Activated B cell treated with CpG ODN at 0.5 μM for 24 hours (primary cell): Measurements from ENCODE around the gene UTS2R. TPM values are rescaled to one million over a fixed set of nuclear protein-coding genes. Genes with fewer than 3 reads are reported as not detected.

Experiments
- ATAC-seq: fragments of 200-7000 bp; cut with Tn5 transposase; one replicate; pipeline ENCODE4 v1.10.0; 2021; ENCODE audit warnings: low read depth, mild to moderate bottlenecking, moderate library complexity
- CTCF ChIA-PET: fragments of 350-600 bp; sonication (Branson Sonifier 250); formaldehyde crosslinking; loops from one replicate; lab custom pipeline; 2021; ENCODE audit warnings: antibody characterized with exemption; lab: Charles Lee
- POLR2A ChIA-PET: fragments of 350-600 bp; sonication (Branson Sonifier 250); formaldehyde crosslinking; loops from one replicate; lab custom pipeline; 2021; ENCODE audit warnings: antibody characterized with exemption; lab: Charles Lee
- DNase-seq: peaks from one replicate; pipeline ENCODE4 v3.0.0; 2022
- H3K27ac Mint-ChIP-seq: one replicate; pipeline ENCODE4 v1.8.0; 2020; ENCODE audit warnings: mixed read lengths
- H3K27me3 Mint-ChIP-seq: one replicate; pipeline ENCODE4 v1.8.0; 2021; ENCODE audit warnings: mixed read lengths
- H3K36me3 Mint-ChIP-seq: one replicate; pipeline ENCODE4 v1.8.0; 2021; ENCODE audit warnings: low read depth, mixed read lengths
- H3K4me1 Mint-ChIP-seq: one replicate; pipeline ENCODE4 v1.8.0; 2021; ENCODE audit warnings: mixed read lengths
- H3K4me3 Mint-ChIP-seq: one replicate; pipeline ENCODE4 v1.8.0; 2020; ENCODE audit warnings: mild to moderate bottlenecking, mixed read lengths
- H3K9me3 Mint-ChIP-seq: one replicate; pipeline ENCODE4 v1.8.0; 2020; ENCODE audit warnings: mixed read lengths
- intact Hi-C: fragments of 100-400 bp; cut with micrococcal nuclease; formaldehyde crosslinking; loops from one replicate; pipeline ENCODE4 v1.15.1; 2024
- total RNA-seq: library from RNA; stranded (reverse); gene quantifications from 2 replicates; pipeline ENCODE4 v1.2.3, GENCODE V29; 2022
- TF ChIP-seq, protein P1 (sequence below): fragments of 200-600 bp; IDR thresholded peaks from one replicate; pipeline ENCODE4 v1.8.0; 2022; ENCODE audit warnings: antibody characterized with exemption, mild to moderate bottlenecking

Gene UTS2R
- total RNA-seq, 1 donor from 2014 or later: not detected

- no peak overlapping the region for H3K4me3 Mint-ChIP-seq
- TF ChIP-seq, protein P1, sequence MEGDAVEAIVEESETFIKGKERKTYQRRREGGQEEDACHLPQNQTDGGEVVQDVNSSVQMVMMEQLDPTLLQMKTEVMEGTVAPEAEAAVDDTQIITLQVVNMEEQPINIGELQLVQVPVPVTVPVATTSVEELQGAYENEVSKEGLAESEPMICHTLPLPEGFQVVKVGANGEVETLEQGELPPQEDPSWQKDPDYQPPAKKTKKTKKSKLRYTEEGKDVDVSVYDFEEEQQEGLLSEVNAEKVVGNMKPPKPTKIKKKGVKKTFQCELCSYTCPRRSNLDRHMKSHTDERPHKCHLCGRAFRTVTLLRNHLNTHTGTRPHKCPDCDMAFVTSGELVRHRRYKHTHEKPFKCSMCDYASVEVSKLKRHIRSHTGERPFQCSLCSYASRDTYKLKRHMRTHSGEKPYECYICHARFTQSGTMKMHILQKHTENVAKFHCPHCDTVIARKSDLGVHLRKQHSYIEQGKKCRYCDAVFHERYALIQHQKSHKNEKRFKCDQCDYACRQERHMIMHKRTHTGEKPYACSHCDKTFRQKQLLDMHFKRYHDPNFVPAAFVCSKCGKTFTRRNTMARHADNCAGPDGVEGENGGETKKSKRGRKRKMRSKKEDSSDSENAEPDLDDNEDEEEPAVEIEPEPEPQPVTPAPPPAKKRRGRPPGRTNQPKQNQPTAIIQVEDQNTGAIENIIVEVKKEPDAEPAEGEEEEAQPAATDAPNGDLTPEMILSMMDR: no peak
- peaks cover 8% of the 10 kb centered on the region for H3K4me1 Mint-ChIP-seq
- ATAC-seq (no peak), DNase-seq (no peak)
- H3K9me3 Mint-ChIP-seq: no peaks in the 10 kb centered on the region
- no peak overlapping the region for H3K27ac Mint-ChIP-seq
- ChIA-PET CTCF (interaction anchor here (0.6 kb wide), 1 partner anchor 215 kb away, joined by 3 read pairs; no protein-coding TSS in a partner anchor), POLR2A (interaction anchor here (0.6 kb wide), 1 partner anchor 159 kb away, joined by 5 read pairs; no protein-coding TSS in a partner anchor)
- intact Hi-C loops: no loop called here
- peaks cover 22% of the 10 kb centered on the region for H3K27me3 Mint-ChIP-seq
- H3K36me3 Mint-ChIP-seq: no peaks in the 10 kb centered on the region
Measured at GRCh38 chr17:82328141-82328993, 43.2 kb upstream of the UTS2R start.

DNA sequence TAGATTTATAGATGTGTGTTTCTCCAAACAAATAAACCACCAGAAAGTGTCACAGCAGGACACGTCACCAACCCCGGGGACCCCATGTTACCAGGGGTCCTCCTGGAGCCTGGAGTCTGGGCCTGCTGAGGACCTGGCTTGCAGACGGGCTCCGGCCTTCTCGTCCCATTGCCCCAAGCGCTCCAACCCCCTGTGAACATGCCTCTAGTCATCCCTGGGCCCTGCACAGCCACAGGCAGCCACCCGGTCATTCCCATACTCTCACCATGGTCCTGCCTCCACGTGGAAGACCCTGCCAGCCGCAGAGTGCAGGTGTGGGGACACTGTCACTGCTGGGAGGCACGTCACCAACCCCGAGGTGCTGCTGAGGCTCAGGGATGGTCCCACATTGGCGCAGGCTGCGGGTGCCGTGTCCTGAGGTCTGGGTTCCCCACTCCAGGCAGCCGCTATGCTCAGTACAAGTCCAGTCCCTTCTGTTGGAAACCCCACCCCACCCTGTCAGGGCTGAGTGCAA, 42.5 kb upstream of the UTS2R start:
- CTCF ChIA-PET: no interaction called here
- Mint-ChIP-seq H3K9me3 (no peaks in the 10 kb centered on the region), H3K36me3 (no peaks in the 10 kb centered on the region), H3K27me3 (peaks cover 20% of the 10 kb centered on the region), H3K27ac (no peak overlapping the region), H3K4me1 (peaks cover 8% of the 10 kb centered on the region), H3K4me3 (no peak overlapping the region)
- POLR2A ChIA-PET: no interaction called here
- ATAC-seq (no peak), DNase-seq (no peak)
- intact Hi-C loops: no loop called here
- TF ChIP-seq, protein P1: no peak

DNA sequence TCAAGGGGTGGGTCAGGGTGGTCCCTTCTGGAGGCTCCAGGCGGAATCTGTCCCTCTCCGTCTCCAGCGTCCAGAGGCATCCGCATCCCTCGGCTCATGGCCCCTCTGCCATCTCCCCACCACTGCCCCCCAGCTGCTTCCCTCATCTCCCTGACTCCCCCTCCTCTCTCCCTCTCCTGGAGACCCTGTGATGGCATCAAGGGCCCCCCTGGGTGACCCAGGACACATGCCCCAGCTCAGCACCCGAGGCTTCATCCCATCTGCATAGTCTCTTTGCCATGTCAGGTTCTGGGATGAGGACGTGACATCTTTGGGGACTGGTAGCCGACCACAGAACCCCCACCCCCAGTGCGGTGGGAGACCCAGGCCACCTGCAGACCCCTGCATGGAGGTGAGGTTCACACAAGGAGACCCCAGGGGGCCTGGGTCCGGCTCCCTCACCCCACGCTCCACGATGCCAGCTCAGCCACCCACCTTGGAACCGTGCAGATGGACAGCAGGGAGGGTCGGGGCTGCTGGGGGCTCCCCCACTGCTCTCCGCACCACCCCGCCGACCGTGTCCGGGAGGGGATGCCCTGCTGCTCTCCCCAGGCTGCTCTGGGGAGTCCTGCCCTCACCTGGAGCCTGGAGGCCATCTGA, 41.8 kb upstream of the UTS2R start:
- ChIA-PET POLR2A (no interaction called here), CTCF (no interaction called here)
- intact Hi-C loops: no loop called here
- H3K36me3 Mint-ChIP-seq: no peaks in the 10 kb centered on the region
- H3K4me3 Mint-ChIP-seq: no peak overlapping the region
- ATAC-seq (no peak), DNase-seq (no peak)
- H3K4me1 Mint-ChIP-seq: peaks cover 15% of the 10 kb centered on the region
- no peaks in the 10 kb centered on the region for H3K9me3 Mint-ChIP-seq
- peaks cover 18% of the 10 kb centered on the region for H3K27me3 Mint-ChIP-seq
- no peak overlapping the region for H3K27ac Mint-ChIP-seq
- TF ChIP-seq, protein P1: no peak

DNA sequence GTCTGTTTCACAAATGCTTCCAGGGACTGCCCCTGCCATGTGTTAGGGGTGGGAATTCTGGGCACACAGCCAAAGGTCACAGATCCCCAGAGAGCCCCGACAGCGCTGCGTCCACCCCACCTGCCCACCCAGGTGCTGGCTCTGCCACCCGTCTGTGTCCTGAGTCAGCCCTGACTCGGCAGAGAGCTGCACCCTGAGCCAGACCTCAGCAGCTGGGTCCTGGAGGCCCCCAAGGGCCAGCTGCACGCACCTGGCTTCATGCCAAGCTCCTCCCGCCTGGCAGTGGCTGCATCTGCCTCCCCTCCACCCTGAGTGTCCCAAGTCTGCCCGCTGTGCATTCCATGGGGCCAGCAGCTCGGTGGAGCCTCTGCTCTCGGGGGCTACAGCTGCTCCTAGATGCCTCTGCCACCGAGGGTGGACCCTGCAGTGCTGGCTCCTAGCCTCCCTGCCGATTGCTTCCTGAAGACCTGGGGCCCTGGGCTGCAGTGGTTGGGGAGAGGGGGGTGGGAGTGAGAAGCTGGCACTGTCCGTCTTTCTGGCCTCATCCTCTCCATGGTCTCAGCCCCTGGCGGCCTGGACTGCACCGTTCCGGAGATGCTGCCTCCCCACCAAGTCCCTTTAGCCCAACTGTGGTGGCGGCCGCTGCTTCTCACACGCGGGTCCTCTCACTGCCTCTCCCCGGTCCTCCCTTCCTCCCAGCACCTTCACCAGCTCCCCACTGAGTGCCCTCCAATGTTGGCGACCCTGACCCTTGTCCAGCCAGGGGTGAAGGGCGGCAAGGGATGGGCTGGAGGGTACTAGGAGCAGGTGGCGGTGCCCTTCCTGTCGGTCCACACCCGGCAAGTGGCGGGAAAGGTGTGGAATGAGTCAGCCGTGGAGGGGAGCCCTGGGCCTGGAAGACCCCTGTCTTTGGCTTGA, 41.0 kb upstream of the UTS2R start:
- TF ChIP-seq, protein P1: no peak
- peaks cover 18% of the 10 kb centered on the region for H3K27me3 Mint-ChIP-seq
- no peak overlapping the region for H3K4me3 Mint-ChIP-seq
- CTCF ChIA-PET: no interaction called here
- intact Hi-C loops: no loop called here
- POLR2A ChIA-PET: interaction anchor here (0.9 kb wide), 1 partner anchor 10 kb away, joined by 3 read pairs; no protein-coding TSS in a partner anchor
- H3K4me1 Mint-ChIP-seq: peaks cover 22% of the 10 kb centered on the region
- DNase-seq: no peak
- no peak overlapping the region for H3K27ac Mint-ChIP-seq
- ATAC-seq: no peak
- H3K9me3 Mint-ChIP-seq: no peaks in the 10 kb centered on the region
- no peaks in the 10 kb centered on the region for H3K36me3 Mint-ChIP-seq
